GM12874 (cell line): ENCODE results near the gene STOX1.

Source experiments
- CTCF ChIP-seq: IDR thresholded peaks from 2 replicates; pipeline ENCODE4 v1.5.1; 2011; ENCODE audit warnings: low read depth, mild to moderate bottlenecking, control low read depth, low read length, moderate library complexity; ENCODE audit not compliant: insufficient read depth

Gene STOX1

GRCh38 chr10:68795886-68796532, 31.3 kb upstream of the STOX1 start:
- no peak for TF ChIP-seq CTCF

GRCh38 chr10:68796605-68797004, 30.7 kb upstream of the STOX1 start:
- no peak for TF ChIP-seq CTCF

- TF ChIP-seq CTCF: no peak
These were observed 27.1 kb upstream of the STOX1 start for GRCh38 chr10:68800211-68800610.

- TF ChIP-seq CTCF: no peak
These were observed 22.6 kb upstream of the STOX1 start for GRCh38 chr10:68804692-68805091.

GRCh38 chr10:68811314-68812009, 15.9 kb upstream of the STOX1 start:
- TF ChIP-seq CTCF: no peak

GRCh38 chr10:68812420-68812819, 14.9 kb upstream of the STOX1 start:
- no peak for TF ChIP-seq CTCF

GRCh38 chr10:68813559-68813958, 13.8 kb upstream of the STOX1 start:
- no peak for TF ChIP-seq CTCF
